Activated CD4-positive, alpha-beta memory T cell treated with anti-CD3 and anti-CD28 coated beads for 36 hours (primary cell): ENCODE measurements around the gene SLC18A2. TPM values are rescaled to one million over a fixed set of nuclear protein-coding genes. Genes with fewer than 3 reads are reported as not detected.

Experiments
- CTCF ChIA-PET: fragments of 350-600 bp; sonication (Branson Sonifier 250); formaldehyde crosslinking; loops from one replicate; lab custom pipeline; 2021; ENCODE audit warnings: antibody characterized with exemption, inconsistent platforms; lab: Charles Lee
- POLR2A ChIA-PET: fragments of 350-600 bp; sonication (Branson Sonifier 250); formaldehyde crosslinking; loops from one replicate; lab custom pipeline; 2021; ENCODE audit warnings: antibody characterized with exemption; lab: Charles Lee
- DNase-seq: peaks from one replicate; pipeline ENCODE4 v3.0.0-alpha.2; 2020
- H3K27ac Mint-ChIP-seq: one replicate; pipeline ENCODE4 v1.8.0; 2021; ENCODE audit warnings: mixed read lengths
- H3K27me3 Mint-ChIP-seq: one replicate; pipeline ENCODE4 v1.8.0; 2021; ENCODE audit warnings: mixed read lengths
- H3K36me3 Mint-ChIP-seq: one replicate; pipeline ENCODE4 v1.8.0; 2021; ENCODE audit warnings: mixed read lengths
- H3K4me1 Mint-ChIP-seq: one replicate; pipeline ENCODE4 v1.8.0; 2021; ENCODE audit warnings: low read depth, mixed read lengths
- H3K4me3 Mint-ChIP-seq: one replicate; pipeline ENCODE4 v1.8.0; 2021; ENCODE audit warnings: mild to moderate bottlenecking, mixed read lengths
- H3K9me3 Mint-ChIP-seq: one replicate; pipeline ENCODE4 v1.8.0; 2021; ENCODE audit warnings: mixed read lengths
- intact Hi-C: fragments of 100-400 bp; cut with micrococcal nuclease; formaldehyde crosslinking; loops from one replicate; pipeline ENCODE4 v1.15.1; 2023
- total RNA-seq, 2 experiments: library from RNA; stranded (reverse); gene quantifications; one replicate each; pipeline ENCODE4 v1.2.3, GENCODE V29; 2021

SLC18A2 gene
- total RNA-seq, 2 experiments from 2014 or later = not detected

GRCh38 chr10:117327262-117327661 lies 86.3 kb downstream of the SLC18A2 start:
- CTCF ChIA-PET = interaction anchor here (0.9 to 2.4 kb wide), 3 partner anchors 8 to 111 kb away, joined by 3 to 13 read pairs (median 6); no protein-coding TSS in a partner anchor
- DNase-seq = no peak
- peaks cover 17% of the 10 kb centered on the region for H3K36me3 Mint-ChIP-seq
- H3K9me3 Mint-ChIP-seq = no peaks in the 10 kb centered on the region
- POLR2A ChIA-PET = no interaction called here
- intact Hi-C loops = no loop called here
- H3K4me1 Mint-ChIP-seq = peaks cover 5% of the 10 kb centered on the region
- no peaks in the 10 kb centered on the region for H3K27me3 Mint-ChIP-seq
- H3K4me3 Mint-ChIP-seq = no peak overlapping the region
- no peak overlapping the region for H3K27ac Mint-ChIP-seq

Other genes starting within 250 kb of the SLC18A2 start
- under 1 TPM; 0.29 to 0.53 TPM for gene SHTN1, start 235.9 kb upstream of the SLC18A2 start, total RNA-seq
- not detected for gene VAX1, start 102.8 kb upstream of the SLC18A2 start, total RNA-seq
- gene KCNK18, start 43.6 kb upstream of the SLC18A2 start, total RNA-seq = not detected
- 10 to 100 TPM; 14.3 to 16.2 TPM for gene PDZD8, start 134.3 kb downstream of the SLC18A2 start, total RNA-seq